ENCODE data around the gene NPPC.

DNA sequence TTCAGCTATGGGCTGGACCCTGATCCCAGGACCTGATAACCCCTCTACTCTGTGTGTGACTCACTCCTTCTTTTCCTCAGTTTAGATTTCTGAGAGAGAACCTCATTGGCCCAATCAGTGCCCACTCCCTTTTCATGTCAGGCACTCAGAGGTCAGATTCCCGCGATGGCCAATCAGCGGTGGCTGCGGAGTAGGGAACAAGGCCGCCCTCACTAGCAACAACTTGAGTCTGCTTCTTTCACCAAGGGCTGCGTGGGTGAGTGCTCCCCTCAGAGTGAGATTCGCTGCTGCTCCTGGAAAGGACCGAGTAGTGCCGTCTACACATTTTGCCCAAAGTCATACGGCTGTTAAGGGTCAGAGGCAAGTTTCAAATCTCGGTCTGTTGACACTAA lies 34.7 kb downstream of the NPPC start:
- TF ChIP-seq, protein P1, sequence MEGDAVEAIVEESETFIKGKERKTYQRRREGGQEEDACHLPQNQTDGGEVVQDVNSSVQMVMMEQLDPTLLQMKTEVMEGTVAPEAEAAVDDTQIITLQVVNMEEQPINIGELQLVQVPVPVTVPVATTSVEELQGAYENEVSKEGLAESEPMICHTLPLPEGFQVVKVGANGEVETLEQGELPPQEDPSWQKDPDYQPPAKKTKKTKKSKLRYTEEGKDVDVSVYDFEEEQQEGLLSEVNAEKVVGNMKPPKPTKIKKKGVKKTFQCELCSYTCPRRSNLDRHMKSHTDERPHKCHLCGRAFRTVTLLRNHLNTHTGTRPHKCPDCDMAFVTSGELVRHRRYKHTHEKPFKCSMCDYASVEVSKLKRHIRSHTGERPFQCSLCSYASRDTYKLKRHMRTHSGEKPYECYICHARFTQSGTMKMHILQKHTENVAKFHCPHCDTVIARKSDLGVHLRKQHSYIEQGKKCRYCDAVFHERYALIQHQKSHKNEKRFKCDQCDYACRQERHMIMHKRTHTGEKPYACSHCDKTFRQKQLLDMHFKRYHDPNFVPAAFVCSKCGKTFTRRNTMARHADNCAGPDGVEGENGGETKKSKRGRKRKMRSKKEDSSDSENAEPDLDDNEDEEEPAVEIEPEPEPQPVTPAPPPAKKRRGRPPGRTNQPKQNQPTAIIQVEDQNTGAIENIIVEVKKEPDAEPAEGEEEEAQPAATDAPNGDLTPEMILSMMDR (IDR thresholded peaks at IDR 0.05) = no peak
- no peak for TF ChIP-seq EP300 (IDR thresholded peaks at IDR 0.05; ENCODE audit: low read depth)

Measured in transverse colon (tissue), 3 donors.